Stimulated activated CD8-positive, alpha-beta memory T cell treated with anti-CD3 and anti-CD28 coated beads, Interleukin-7, amount 100 ng/mL, for 4 hours (primary cell): ENCODE data around the gene NRXN3.

Experiments
- DNase-seq, 2 donors: peaks; one replicate each; pipeline ENCODE4 v3.0.0-alpha.2; 2020; ENCODE audit warnings: low read depth in 2 of 2

The NRXN3 gene

GRCh38 chr14:78170203-78170602 lies at the start of gene NRXN3:
Gene NRXN3 (plus strand): TSS chr14:78170373. CDS start chr14:78243094, 72,721 bp downstream.
- no peak for DNase-seq

GRCh38 chr14:78122436-78122835 lies 47.7 kb upstream of the NRXN3 start:
- DNase-seq = no peak

GRCh38 chr14:78123650-78124253 lies 46.4 kb upstream of the NRXN3 start:
- DNase-seq = no peak

DNA sequence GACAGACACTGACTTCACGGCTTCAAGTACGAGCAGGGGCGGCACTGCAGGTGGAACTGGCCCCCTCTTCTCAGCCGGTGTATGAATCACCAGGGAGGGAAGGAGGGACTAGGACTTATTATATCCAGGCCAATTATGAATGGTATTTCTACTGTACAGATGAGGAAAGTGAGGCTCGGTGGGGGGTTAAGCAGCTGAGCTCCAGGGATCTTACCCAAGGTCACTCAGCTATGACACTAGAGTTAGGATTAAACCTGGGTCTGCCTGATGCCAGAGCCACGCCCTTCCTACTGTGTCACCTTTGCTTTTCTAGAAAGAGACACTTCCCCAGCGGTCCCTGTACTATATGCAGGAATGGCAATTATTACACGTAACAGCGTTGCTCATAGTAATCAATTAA lies 42.2 kb upstream of the NRXN3 start:
- DNase-seq = no peak

- no peak for DNase-seq
Measured at GRCh38 chr14:78129375-78129774, 40.8 kb upstream of the NRXN3 start.

DNA sequence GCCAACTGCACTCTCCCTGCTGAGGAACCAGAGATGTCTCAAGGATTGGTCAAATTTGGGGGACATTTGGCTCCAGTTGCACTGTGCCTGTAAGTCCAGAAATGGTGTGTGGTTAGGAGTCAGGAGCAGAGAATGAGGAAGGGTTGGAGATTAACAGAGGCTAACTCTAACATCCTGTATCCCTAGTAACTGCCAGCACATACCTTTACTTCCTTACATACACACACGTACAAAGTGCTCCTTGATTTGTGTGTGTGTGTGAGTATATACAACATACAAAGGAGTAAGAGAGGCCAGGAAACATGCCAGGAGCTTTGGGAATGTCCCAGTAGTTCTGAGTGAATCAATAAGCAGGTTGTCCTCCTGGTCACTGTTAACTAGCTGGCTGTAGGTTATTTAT lies 39.8 kb upstream of the NRXN3 start:
- DNase-seq = no peak

DNA sequence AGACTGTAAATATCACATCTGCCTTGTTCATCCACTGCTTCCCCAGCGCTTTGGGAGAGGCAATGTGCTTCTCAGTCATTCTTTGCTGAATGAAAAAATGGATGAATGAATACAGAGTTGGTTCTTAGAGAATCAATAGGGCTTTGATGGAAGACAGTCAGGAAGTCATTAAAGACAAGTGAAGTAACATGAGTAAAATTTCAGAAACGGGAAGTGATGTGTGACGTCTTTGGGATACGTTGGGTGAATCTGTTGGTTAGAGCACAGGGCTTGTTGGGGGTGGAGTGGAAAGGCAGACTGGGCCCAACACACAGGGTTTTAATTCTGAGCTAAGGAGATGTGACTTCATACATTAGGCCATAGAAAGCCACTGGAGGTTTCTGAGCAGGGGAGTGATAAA lies 39.0 kb upstream of the NRXN3 start:
- no peak for DNase-seq

DNA sequence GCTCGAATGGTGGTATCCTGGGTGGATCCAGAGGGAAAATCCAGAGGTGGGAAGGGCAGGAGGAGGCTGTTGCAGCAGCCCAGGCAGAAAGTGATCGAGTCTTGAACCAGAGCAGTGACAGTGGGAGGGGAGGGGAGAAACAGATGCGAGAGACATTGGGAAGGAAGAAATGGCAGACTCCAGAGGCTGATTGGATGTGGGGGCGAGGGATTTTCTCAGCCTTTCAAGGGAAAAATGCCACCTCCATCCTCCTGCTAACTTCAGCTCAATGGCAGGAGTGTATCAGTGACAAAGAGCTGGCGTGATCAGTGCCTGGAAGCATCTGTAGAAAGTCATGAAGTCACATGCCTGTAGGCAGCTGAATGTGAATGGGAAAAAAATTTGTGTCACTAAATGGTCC lies 38.6 kb upstream of the NRXN3 start:
- no peak for DNase-seq

DNA sequence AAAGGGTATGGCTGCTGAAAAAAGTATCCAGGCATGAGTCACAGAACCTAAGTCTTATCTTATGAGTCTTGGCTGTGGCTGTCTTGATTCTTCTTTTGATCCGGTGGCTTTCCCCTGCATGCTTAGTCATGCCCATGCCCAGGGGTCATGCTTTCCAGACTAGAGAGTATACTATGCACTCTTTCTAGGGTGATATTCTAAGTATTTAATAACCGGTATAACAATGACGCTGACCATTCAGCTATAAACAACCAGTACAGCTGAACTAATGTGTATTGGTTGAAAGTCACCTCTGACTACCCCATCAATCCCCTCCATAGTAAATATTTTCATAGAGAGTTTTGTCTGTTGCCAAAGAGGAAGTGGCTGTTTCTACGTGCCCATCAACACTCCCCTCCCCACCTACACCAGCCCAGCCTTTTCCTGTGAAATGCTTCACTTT lies 34.7 kb upstream of the NRXN3 start:
- DNase-seq = no peak

- DNase-seq = no peak
Measured at GRCh38 chr14:78136695-78137094, 33.5 kb upstream of the NRXN3 start.

- DNase-seq = no peak
Measured at GRCh38 chr14:78141590-78141989, 28.6 kb upstream of the NRXN3 start.

DNA sequence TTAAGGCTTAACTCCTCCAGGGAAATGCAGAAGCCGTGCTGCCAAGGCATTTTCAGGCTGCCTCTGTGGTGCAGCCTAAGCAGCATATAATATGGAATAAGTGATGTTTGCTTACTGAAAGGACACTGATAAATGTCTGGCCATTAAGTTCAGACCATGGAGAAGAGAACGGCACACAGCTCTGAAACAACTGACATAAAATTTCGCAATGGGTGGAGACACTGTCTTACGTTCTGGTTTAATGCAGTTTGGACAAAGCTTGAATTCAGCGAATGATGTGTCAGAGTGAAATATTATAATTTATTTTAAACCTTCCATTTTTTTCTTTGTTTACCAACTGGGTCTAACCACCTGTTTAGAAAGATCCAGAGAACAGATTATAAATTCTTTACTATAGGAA lies 27.2 kb upstream of the NRXN3 start:
- DNase-seq = no peak

DNA sequence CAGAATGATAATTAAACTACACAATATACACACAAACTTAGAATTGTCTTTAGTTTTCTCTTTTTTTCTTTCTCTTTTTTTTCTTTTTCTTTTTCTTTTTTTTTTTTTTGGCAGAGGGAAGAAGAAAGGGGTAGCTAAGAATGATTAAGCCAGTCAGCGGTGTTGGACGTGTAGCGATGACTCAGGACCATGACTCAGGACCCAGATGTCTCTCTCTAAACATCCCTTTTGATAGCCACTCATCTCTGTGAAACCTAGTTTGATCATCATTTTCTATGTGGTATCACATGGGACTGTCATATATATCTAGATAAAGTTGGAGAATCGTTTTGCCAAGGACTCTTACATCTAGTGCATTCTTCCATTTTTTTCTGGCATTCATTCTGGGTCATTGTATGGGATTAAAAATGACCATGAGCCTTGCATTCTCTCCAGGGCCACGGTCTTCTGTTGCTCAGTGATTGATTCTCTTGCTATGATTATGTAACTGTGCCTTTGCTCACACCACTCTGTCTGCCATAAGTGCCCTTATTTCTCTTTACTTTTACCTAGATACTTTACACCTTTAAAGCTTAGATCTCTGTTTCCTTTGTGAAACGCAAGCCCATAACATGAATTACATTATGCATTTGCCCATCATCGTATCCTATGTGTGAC lies 26.6 kb upstream of the NRXN3 start:
- no peak for DNase-seq

- DNase-seq = no peak
Measured at GRCh38 chr14:78152201-78153063, 17.7 kb upstream of the NRXN3 start.

GRCh38 chr14:78153064-78153341 lies 17.2 kb upstream of the NRXN3 start:
- no peak for DNase-seq

- no peak for DNase-seq
Measured at GRCh38 chr14:78154827-78155226, 15.3 kb upstream of the NRXN3 start.

- DNase-seq = no peak
Measured at GRCh38 chr14:78156196-78156595, 14.0 kb upstream of the NRXN3 start.

GRCh38 chr14:78157494-78158437 lies 12.4 kb upstream of the NRXN3 start:
- no peak for DNase-seq

GRCh38 chr14:78162202-78162601 lies 8.0 kb upstream of the NRXN3 start:
- no peak for DNase-seq

DNA sequence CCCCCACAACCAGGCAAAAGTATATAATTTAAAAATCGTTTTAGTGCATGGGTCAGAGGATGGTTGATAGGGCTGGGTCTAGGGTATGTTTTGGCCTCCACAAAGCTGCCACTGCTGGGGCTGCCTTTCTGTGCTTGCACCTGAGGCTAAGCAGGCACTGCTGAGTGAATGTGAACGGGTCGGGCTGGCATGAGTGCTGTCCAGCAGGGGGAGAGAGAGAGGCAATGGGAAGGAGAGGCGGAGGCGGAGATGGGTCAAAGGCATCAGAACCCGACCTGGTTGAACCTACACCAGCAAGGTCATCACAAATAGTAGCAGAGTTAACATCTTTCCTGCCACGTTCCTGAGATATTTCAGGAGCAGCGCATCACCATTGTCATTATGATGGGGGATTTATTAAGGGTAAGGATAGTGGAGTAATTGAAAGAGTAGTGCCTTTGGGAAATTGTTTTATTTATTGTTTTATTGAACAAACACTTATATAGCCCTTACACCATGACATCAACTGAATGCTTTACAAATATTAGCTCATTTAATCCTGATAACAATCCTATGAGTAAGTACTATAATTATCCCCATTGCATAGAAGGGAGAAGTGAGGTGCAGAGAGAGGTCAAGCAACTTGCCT lies 5.8 kb upstream of the NRXN3 start:
- no peak for DNase-seq

DNA sequence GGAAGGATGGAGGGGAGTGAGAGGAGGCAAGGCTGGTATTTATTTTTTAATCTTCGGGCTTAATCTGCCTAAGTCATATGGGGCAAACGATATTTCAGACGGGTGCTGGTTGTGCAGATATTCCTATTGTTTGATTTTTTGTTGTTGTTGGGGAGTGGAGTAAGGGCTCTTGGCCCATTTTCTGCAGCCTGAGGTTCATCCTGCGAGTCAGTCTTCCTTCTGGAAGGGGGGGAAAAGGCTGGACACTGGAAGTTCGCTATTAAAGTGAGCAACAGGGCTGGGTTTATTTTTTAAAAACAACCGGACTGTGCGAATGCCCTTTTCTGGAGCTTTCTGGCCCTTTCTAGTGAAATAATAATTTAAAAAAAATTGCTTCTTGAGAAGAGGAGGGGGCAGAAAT lies 2.3 kb downstream of the NRXN3 start:
- no peak for DNase-seq
